ENCODE measurements around the gene FZD1. TPM values are rescaled to one million over a fixed set of nuclear protein-coding genes. Genes with fewer than 3 reads are reported as not detected.
A peak's percentile ranks its signal among the peaks of the same experiment; 100 is the strongest.

Gene FZD1
- polyA plus RNA-seq, 3 donors, result 3.6 to 10.1 (median 7.9) TPM

- Histone ChIP-seq H3K4me2 (replicated peaks; ENCODE audit: extremely low read depth, low read length, poor library complexity, severe bottlenecking) (no peak overlapping the region), H3K79me2 (ENCODE audit: insufficient read depth, low read length) (no peaks in the 10 kb centered on the region), H3K36me3 (replicated peaks in 1 of 2; ENCODE audit: control insufficient read depth in 1 of 2, insufficient read depth in 2 of 2, low read length in 2 of 2) (no peaks in the 10 kb centered on the region), H3K9ac (ENCODE audit: insufficient read depth, low read length, poor library complexity, severe bottlenecking) (no peak overlapping the region), H4K20me1 (ENCODE audit: insufficient read depth, low read length) (no peaks in the 10 kb centered on the region), H3K27ac (ENCODE audit: low read depth in 1 of 2, low read length in 2 of 2) (no peak overlapping the region), H3K4me3 (replicated peaks in 1 of 3; ENCODE audit: low read depth in 2 of 3, low read length in 3 of 3) (no peak overlapping the region), H3K9me3 (replicated peaks in 1 of 2; ENCODE audit: control insufficient read depth in 1 of 2, insufficient read depth in 1 of 2, low read length in 2 of 2) (no peaks in the 10 kb centered on the region), H3K27me3 (ENCODE audit: control insufficient read depth in 2 of 2, insufficient read depth in 2 of 2, low read length in 2 of 2) (no peaks in the 10 kb centered on the region), H3K4me1 (ENCODE audit: control insufficient read depth in 1 of 2, insufficient read depth in 2 of 2, low read length in 2 of 2) (no peaks in the 10 kb centered on the region), H2AFZ (ENCODE audit: insufficient read depth, low read depth, low read length, poor library complexity, severe bottlenecking) (no peak overlapping the region)
- H3K36me3 Mint-ChIP-seq, result no peaks in the 10 kb centered on the region
- H3K27ac Mint-ChIP-seq, result no peak overlapping the region
- H3K9me3 Mint-ChIP-seq, result no peaks in the 10 kb centered on the region
- intact Hi-C loops (cut with micrococcal nuclease), result no loop called here
- no peak for TF ChIP-seq CTCF (IDR thresholded peaks at IDR 0.05)
- DNase-seq, result no peak
- no peaks in the 10 kb centered on the region for H3K4me1 Mint-ChIP-seq
- H3K27me3 Mint-ChIP-seq (ENCODE audit: low read depth in 3 of 3), result peaks cover 2 to 7% (median 3%) of the 10 kb centered on the region in 3 donors
- WGBS (ENCODE audit: insufficient coverage), result no CpG with 5 or more reads among the region's 2 CpGs
- no peak overlapping the region for H3K4me3 Mint-ChIP-seq
Observed at GRCh38 chr7:91230100-91230499, 34.1 kb upstream of the FZD1 start.

GRCh38 chr7:91230503-91230902 is 33.7 kb upstream of the FZD1 start:
- Histone ChIP-seq H3K9ac (ENCODE audit: insufficient read depth, low read length, poor library complexity, severe bottlenecking) (no peak overlapping the region), H3K4me3 (replicated peaks in 1 of 3; ENCODE audit: low read depth in 2 of 3, low read length in 3 of 3) (no peak overlapping the region), H3K36me3 (replicated peaks in 1 of 2; ENCODE audit: control insufficient read depth in 1 of 2, insufficient read depth in 2 of 2, low read length in 2 of 2) (no peaks in the 10 kb centered on the region), H3K27me3 (ENCODE audit: control insufficient read depth in 2 of 2, insufficient read depth in 2 of 2, low read length in 2 of 2) (no peaks in the 10 kb centered on the region), H3K79me2 (ENCODE audit: insufficient read depth, low read length) (no peaks in the 10 kb centered on the region), H3K4me2 (replicated peaks; ENCODE audit: extremely low read depth, low read length, poor library complexity, severe bottlenecking) (no peak overlapping the region), H3K27ac (ENCODE audit: low read depth in 1 of 2, low read length in 2 of 2) (no peak overlapping the region), H4K20me1 (ENCODE audit: insufficient read depth, low read length) (no peaks in the 10 kb centered on the region), H3K9me3 (replicated peaks in 1 of 2; ENCODE audit: control insufficient read depth in 1 of 2, insufficient read depth in 1 of 2, low read length in 2 of 2) (no peaks in the 10 kb centered on the region), H3K4me1 (ENCODE audit: control insufficient read depth in 1 of 2, insufficient read depth in 2 of 2, low read length in 2 of 2) (no peaks in the 10 kb centered on the region), H2AFZ (ENCODE audit: insufficient read depth, low read depth, low read length, poor library complexity, severe bottlenecking) (no peak overlapping the region)
- intact Hi-C loops (cut with micrococcal nuclease), result no loop called here
- H3K4me3 Mint-ChIP-seq, result no peak overlapping the region
- WGBS (ENCODE audit: insufficient coverage), result 81% methylated on average over 2 of the region's 3 CpGs
- TF ChIP-seq CTCF (IDR thresholded peaks at IDR 0.05), result no peak
- peak overlapping the region in 1 of 7 donors; percentile 46 for H3K27ac Mint-ChIP-seq
- no peaks in the 10 kb centered on the region for H3K9me3 Mint-ChIP-seq
- DNase-seq, result no peak
- H3K36me3 Mint-ChIP-seq, result no peaks in the 10 kb centered on the region
- peaks cover 2 to 7% (median 3%) of the 10 kb centered on the region in 3 donors for H3K27me3 Mint-ChIP-seq (ENCODE audit: low read depth in 3 of 3)
- peaks cover under 1% of the 10 kb centered on the region for H3K4me1 Mint-ChIP-seq

Measured in CD14-positive monocyte (primary cell).